ENCODE results near the gene GNAQ. TPM values are rescaled to one million over a fixed set of nuclear protein-coding genes. Genes with fewer than 3 reads are reported as not detected.

GNAQ gene
- polyA plus RNA-seq, 5 donors = 45.4 to 67.1 (median 63.8) TPM

DNA sequence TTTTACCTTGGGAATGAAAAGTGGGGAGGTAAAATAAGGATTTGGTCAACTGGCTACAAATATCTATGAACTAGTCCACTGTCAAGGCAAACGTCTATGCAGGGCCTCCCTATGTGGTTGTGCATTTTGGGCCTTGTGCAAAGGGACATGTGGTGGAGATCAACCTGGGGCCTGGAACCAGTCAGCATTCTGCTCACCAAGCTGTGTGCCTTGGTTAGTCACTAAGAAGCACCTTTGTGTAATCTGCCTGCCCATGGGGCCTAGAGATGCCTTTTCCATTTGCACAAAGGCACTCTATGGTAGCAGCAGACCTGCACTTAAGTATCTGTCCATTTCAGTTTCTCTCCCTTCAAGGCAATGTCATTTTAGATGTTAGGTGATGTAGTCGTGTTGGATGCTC is 184.0 kb downstream of the GNAQ start:
- DNase-seq = no peak

DNA sequence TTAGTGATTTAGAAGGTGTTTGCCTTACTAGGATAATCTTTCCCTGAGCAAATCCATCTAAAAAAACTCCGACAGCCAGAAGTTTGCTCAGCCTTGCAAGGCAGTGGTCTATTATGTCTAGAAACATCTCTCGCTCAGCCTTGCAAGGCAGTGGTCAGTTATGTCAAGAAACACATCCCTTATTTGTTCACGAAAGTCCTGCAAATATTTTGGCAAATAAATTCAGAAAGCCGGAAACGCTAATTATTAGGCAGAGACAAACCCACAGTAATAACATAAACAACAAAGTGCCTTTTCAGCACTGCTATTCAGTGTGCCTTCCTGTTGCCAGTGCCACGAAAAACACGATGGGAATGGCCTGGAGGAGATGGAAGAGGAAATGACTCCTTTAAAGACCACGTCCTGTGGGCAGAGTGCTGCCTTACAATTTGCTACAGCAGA is 184.5 kb downstream of the GNAQ start:
- no peak for DNase-seq

DNA sequence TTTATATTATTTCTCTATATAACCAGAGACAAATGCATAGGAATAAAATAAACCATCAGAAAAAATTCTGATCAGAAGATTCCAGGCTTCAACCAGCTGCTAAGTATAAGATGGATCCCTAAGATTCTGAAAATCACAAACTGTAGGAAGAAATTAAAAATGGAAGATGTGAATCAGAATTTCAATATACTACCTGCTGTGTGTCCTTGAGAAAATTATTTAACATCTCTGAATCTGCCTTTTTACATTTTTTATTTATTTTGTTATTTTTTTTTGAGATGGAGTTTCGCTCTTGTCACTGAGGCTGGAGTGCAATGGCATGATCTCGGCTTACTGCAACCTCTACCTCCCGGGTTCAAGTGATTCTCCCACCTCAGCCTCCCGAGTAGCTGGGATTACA is 187.2 kb downstream of the GNAQ start:
- DNase-seq = no peak

DNA sequence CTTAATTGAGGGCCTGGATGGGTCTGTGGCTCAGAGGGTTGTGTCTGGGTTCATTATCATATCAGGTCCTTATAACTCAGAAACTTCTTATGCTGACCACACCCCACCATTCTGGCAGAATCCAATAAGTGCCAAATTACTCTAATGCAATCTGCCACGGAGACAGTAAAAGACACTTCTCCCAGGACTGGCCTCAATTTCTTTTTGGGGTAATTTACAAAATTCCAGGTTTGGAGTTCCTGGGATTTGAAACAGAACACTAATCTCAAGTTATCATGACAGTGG is 187.8 kb downstream of the GNAQ start:
- DNase-seq = no peak

DNA sequence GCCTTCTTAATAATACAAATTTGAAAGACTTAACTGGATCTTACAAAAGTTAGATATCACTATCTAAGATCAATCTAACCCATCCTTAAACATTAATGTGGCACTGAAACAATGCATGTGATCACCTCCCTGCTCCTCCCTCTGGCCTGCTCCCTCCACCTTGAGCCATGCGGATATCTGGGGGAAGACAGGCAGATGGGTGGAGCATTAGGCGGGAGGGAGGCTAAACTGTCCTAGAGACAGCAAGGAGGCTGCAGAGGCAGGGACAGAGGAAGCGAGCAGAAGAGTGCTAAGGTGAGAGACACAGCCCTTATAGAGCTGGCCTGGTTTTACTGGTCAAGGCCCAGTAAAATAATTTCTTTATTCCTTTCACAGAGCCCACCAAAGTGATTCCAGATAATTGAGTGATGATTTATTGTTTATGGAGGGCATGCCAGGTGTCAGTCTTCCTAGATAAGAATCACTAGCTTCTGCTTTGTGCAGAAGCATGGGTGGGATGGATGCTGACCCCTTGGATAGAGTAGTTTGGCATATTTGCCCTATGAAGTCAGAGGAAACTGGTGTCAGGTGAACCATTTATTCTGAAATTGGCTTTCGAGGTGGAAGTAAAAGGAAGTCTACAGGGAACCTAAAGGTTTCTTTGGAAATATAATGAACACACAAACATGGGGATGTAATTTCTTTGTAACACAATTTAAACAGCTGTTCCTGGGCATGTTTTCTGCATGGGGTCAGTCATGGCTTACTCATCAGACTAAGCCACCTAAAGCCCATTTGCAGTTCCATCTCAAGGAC is 188.3 kb downstream of the GNAQ start:
- DNase-seq = no peak

DNA sequence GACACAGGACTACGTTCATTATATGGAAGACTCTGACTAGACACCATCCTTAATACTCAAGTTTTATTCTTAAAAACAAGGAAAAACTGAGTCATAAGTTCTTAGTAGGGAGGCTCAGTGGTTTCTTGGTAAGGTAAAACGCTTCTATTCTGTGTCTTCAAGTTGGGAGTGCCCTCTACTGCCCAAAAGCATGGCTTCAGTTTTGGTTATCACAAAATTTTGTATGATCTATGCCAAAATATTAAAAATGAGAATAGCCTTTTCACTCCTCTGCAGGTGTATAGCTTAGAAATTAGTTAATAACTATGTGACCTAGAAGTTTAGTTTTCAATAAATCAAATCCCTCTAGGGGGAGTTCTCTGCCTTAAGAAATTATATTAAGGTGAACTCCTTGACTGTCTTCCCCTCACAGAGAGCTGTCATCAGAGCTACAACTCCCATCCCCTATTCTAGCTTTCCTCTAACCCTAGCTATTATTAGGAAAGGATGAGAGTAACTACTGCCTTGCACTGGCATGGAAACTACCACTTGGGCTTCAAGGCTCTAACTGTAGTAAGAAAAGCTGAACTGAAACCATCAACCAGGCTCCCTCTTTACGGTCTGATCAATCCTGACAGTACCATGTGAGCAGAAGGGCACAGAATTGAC is 189.7 kb downstream of the GNAQ start:
- DNase-seq = no peak

DNA sequence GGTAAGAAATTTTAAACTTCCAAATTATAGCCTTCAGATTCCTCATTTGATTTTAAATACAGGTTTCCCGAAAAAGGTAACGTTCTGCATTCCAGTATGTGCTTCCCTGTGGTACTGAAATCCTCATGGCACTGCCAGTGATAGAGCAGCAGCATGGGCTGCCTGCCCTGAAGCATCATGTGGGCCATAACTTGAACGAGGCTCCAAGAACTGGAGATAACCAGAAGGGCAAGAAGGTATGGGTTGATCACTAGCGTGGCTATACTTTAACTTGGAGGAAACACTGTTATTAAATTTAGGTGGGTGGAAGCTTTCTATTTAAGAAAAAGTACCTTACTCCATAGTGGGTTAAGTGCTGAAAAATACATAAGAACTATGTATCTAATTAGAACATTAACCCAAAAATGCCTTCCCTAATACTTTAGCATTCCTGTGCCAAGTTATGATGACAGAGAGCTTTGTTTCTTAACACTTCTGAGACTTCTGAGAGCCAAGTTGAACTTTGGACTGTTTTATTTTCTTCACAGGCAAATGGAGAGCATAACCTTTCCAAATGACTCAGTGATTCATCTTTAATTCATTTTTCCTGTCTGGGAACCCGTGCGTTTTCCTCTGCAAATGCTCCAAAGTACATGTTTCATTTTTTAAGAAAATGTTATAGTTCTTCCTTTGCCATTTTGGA is 192.0 kb downstream of the GNAQ start:
- DNase-seq = no peak

DNA sequence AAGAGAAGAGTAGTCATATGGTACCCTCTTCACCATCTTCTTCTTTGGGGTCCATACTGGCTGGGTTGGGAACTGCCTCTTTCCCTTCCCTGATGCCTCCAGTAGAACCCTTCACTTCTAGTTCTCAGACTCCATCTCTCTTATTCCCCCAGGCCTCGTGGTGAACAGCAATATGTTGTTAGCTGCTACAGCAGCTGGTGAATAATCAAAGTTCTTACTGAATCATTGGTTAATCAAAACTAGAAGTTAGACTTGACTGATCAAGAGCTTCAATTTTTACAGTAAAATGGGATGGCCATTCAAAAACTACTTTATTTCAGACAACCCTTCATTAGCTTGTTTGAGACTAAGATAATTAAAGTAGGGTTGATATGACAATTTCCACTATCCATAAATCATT is 192.6 kb downstream of the GNAQ start:
- DNase-seq = no peak

DNA sequence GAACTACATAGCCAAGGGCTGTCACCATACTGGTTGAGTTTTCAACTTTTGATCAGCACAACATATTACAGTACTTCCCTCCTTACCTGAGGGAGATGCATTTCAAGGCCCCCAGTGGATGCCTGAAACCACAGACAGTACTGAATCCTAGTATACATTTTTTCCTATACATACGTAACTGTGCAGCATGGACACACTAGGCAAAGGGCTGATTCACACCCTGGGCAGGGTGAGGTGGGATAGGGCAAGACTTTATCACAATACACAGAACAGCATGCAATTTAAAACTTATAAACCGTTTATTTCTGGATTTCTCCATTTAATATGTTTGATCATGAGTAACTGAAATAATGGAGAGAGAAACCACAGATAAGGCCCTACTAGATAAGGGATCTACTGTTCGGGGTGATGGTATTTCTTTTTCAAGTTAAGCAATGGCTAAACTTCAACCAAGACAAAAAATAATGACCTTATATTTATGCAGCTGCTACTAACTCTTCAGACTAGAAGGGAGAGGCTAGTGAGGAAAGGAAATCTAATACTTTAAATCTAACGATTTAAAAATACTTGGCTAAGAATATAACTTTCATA is 196.6 kb downstream of the GNAQ start:
- no peak for DNase-seq

DNA sequence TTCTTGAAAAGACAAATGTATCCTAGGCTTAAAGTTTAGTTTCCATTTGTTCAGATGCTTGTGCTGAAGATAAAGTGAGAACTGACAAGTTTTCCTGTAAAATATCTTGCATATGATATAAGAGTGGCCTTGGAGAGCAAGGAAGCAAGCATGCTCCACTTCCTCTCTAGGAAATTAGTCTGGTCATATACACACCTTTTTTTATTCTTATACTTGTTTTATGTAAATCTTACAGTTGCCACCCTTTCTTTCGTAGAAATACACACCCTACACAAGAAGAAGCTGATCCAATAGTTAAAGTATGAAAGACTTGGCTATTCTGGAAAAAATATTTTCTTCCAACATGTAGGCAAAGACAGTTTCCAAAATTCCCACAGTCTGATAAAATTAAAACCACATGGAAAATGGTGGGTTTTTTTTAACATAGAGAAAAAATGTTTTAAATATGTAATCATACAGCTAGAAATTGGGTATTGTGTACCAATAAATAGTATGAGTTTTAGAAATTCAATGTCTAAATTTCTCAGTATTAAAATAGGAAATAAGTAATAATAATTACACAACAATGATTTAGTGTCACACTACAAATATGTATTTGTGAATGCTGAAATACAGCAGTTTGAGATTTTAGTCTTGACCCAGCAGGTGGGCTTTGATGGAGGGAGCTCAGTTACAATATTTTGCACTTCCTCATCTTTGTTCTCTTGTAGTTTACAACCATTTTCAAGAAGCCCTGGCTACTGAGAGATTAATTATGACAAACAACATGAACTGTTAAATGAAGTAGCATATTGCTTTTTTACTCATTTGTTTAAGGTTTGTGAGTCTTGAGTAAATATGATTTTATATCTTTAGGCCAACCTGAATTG is 197.8 kb downstream of the GNAQ start:
- no peak for DNase-seq

DNA sequence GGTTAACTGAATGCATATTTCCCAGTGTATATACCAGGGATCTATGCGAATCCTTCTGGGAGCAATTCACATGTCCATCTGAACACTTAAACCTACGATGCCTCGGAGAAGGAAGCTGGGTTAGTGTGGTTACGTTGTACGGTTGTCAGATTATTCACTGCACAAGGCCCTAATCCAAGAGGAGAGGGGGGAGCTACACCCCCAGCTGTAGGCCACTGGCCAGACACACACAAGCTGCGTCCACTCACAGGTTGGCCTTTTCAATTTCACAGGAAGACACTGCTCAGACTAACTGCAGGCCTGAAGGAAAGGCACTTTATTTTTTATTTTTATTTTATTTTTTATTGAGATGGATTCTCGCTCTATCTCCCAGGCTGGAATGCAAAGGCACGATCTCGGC is 199.0 kb downstream of the GNAQ start:
- DNase-seq = no peak

DNA sequence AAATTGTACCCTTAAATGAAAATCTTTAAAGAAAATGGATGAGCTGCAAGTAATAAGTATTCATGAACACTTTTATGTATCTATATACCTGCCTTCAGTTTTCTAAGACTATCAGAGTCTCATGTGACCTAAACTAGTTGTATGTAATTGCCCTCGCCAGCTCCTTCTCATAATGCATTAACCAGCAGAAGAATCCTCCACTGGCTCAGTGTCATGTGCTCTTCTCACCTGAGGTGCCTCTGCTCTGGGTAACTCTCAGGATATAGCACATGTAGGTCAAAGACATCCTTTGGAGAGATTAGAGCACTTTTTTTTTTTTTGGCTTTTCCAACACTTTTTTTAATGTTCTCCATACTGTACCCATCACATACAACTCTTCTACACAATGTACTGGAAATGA is 199.8 kb downstream of the GNAQ start:
- DNase-seq = no peak

DNA sequence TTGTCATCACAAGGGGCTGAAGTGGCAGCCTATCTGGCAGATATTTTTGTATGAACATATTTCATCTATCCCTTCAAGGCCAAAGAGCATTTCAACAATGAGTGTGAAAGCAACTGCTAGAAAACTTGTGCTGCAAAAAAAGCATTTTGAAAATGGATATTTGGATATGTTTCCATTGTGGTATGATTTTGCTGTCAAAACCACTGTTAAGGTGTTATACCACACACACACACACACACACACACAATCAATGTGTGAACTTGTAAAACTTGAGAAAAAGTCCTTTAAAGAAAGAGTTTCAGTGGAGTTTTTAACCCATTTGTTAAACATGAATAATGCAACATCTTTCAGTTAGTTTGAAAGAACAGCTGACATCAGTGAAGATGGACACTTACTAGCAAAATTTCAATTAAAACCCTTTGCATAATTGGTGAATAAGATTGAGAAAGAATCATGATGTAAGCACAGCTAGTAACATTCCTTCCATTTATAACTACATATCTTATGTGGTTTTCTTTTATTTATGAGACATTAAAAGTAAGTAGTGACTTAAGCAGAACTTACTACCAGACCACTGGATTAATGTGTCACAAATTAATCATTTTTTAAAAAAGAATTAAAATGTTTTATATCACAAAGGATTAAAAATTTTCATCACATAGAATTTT is 200.9 kb downstream of the GNAQ start:
- DNase-seq = no peak

DNA sequence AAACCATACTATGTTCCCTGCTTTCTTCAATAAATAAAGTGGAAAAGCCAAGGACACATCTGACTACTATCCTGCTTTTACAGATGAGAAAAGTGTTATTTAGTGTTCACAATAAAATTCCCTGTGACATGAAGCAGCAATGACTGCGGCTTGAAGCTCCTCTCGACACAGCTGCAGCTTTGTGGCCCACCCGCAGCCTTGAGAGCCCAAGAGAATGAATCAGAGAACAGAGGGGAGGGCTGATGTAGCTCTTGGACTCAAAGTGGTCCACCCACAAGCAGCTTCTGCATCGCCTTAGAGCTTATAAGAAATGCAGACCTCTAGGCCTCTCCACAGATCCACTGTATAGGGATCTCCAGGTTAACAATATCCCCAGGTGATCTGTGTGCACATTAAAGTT is 202.2 kb downstream of the GNAQ start:
- DNase-seq = no peak

DNA sequence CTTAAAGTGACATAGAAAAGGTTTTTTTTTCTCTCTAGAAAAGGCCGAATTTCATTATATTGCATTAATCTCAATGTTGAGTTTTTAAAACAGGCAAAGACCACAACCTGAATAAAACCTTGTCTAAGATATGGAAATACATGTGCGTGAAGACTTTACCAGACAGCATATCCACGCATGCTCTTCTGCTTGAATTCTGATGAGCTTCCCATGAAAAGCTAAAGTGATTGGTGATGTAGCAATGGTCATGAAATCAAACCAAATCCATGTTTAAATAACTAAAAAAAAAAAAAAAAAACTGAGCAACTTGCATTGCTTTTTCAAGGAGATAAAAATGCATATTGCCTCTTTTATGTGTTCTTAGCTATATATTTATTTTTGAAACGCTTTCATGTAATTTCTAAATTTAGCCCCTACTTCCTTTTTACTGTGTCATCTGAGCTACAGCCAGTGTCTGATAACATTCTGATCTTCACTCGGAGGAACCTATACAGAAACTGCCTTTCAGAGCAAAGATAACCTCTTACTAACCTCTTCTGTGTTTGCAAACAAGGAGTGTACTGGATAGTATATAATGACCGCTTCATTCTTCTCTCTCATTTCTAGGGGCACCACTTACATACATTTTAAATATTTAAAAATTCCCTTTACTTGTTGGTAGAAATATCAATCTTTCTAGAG is 204.4 kb downstream of the GNAQ start:
- no peak for DNase-seq

DNA sequence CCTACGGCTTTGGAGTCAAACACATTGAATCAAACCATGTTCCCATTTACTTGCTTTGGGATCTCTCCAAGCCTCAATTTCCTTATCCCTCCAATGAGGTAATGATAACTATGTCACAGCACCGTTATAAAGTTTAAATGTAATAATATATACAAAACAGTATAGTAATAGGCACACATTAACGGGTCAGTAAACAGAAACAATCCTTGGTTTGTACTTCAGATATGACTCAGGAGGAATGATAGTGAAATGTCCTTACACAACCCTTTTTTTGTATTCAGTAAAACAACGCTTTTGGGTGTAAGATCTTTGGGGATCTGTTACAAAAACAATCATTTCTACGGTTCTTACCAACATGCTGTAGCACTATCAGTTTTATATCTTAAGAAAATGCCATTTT is 205.0 kb downstream of the GNAQ start:
- no peak for DNase-seq

DNA sequence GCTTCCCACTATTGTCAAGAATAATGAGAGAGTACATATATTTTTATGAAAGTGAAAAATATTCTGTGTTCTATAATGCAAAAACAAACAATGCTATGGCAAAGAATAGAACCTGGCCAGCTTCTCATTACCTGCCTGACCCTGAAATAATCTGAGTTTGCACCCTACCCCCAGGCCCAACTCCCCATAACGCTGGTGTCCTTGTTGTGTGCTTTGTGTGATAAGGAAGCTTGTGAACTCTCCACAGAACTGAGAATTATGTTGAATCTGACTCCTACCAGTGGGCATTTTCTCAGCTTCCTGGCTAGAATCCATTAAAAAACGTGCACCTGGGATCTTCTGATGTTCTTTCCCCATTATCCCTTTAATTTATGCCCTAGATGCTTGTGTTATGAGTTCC is 205.5 kb downstream of the GNAQ start:
- no peak for DNase-seq

DNA sequence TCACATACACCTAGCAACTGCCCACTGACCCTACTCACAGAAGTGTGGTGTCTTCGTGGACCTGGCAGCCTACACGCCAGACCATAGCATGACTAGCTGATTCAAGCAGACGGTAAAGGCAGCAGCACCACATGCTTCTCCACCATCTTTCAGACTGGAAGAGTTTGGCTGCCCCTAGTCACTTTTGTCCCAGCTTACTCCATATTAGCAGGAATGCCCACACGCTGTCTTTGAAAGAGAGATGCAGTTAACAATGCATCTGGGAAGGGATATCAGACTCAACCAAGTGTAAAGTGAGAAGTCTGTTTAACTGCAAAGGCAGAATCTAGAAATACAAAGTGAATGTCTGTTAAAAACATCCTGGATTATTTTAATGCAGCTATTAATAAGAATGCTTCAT is 206.2 kb downstream of the GNAQ start:
- DNase-seq = no peak

DNA sequence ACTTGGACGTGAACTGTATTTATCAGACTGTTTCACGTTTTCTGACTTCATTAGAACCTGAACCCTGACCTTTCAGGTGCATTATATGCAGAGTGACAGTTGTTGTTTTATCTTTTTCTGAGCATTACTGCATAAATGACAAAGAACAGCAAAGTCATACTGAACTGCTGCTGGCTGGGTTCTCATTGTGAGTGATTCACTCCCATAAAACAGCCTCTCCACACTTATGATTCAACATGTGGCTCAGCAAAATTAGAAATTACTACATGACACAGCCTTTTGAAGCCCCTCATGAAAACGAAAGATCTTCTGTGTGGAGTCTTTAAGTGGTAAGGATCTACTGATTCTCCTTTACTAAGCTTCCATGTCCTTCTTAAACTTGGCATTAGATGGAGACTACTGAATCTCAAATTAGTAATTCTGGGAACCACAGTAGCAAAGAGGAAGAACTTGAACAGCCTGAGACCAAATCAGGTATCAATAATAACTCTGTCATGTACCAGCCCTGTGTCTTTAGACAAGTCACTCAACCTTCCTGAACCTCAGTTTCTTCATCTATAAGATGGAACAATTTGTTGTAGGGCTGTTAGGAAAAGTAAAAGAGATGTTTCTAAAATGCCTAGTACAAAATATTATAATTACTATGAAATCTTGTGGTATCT is 211.2 kb downstream of the GNAQ start:
- no peak for DNase-seq

DNA sequence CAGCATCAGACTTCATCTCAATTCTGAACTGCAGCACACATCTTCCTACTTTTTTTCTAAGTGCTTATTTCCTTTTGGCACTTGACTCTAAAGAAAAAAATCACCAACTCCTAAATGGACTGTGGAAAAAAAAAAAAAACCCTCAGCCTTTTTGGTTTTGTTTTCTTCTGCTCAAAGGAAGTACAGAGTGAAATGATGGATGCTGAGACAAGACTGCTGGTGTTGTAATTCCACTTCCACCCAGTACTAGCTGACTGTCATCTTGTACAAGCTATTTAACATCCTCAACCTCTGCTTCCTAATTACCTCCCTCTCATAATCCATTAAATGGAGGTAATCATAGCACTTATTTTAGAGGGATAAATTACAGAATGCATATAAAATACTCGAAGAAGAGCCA is 212.0 kb downstream of the GNAQ start:
- DNase-seq = no peak

Measured in right lung (tissue), 5 donors.